Measurements from ENCODE around the gene GPR31.

The GPR31 gene

DNA sequence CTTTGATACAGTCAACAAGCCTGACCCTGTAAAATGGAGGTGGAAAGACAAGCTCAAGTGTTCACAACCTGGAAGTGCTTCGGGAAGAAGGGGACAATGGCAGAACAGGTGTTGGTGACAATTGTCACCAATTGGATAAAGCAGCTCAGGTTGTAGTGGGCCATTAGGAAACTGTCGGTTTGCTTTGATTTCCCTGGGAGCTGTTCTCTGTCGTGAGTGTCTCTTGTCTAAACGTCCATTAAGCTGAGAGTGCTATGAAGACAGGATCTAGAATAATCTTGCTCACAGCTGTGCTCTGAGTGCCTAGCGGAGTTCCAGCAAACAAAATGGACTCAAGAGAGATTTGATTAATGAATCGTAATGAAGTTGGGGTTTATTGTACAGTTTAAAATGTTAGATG is 19.9 kb downstream of the GPR31 start:
- DNase-seq (ENCODE audit: low read depth in 2 of 2), result no peak

GRCh38 chr6:167137081-167137480 is 20.7 kb downstream of the GPR31 start:
- no peak for DNase-seq (ENCODE audit: low read depth in 2 of 2)

- no peak for DNase-seq (ENCODE audit: low read depth in 2 of 2)
Observed at GRCh38 chr6:167136376-167136775, 21.4 kb downstream of the GPR31 start.

DNA sequence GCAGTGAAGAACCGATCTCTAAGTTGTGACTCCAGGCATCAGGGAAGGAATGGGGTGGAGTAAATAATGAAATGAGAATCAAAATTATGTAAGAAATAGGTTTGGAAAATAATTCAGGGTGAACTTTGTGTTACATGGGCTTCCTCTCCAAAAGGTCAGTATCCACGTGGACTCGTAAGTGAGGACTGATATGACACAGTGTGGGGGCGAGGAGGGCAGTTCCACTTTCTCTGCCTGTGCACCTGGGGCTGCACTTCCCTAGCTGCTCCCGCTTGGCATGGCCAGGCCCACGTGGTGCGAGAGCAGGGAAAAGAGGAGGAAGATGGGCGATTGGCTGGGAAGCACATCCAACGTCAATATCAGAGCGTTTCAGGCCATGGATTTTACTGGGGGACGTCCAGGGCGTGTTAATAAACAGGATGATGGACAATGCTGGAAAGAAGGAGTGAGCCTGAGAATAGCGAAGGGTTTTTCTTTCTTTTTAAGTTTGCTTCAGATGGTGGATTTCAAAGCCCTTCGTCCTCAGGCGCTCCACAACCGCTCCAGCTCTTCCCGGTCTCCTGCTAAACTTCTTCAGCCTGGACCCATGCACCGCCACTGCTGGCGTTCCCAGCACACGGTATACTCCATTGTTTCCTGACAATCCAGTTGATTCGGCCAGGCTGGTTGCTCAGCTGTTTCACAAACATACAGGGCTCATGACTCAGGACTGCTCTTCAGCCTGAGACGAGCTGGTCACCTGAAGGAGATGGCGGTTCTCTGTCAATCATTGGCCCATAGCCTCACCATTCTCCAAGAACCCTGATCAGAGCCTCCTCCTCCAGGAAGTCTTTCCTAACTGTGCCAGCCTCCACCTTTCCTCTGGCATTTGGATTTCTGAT is 23.1 kb downstream of the GPR31 start:
- DNase-seq (ENCODE audit: low read depth in 2 of 2), result no peak

DNA sequence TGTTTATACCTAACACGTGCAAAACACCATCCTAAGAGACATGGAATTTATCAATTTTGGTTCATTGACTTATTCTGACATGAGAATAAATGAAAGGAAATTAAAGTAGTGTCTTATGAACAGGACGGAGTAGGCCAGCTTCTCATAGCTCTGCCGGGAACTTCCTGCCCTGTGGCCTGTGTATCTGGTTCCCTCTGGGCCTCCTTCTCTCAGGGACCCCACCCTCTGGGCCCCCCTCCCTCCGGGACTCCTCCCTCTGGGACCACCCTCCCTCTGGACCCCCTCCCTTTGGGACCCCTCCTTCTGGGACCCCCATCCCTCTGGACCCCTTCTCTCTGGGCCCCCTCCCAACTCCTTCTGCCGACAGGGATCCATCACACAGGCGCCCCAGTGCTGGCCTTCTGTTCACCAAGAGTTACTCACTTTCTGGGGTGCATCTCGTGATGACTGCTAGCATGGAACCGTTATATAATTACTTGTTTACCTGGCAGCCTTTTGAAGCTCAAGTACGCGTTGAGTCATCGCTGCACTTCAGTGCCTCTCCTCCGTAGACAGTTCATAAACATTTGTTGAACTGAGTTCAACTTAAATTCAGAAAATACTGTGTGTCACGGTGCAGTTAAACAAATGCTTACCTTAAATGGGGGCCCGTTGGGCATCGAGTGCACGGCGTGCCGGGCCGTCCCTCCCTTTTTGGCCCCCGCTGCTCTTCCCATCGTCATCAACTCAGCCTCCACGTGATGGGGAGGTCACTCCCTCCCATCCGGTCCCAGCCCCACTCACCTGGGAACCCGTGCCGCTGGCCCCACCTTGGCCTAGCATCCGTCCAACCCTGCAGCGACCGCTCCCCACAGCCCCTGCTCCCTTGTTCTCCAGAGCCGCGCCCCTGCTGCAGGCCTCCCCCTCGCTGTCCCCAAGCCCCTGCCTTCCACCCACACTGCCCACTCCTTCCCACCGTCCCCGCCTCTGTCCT is 26.8 kb downstream of the GPR31 start:
- no peak for DNase-seq (ENCODE audit: low read depth in 2 of 2)

- no peak for DNase-seq (ENCODE audit: low read depth in 2 of 2)
Observed at GRCh38 chr6:167130008-167130677, 27.6 kb downstream of the GPR31 start.

DNA sequence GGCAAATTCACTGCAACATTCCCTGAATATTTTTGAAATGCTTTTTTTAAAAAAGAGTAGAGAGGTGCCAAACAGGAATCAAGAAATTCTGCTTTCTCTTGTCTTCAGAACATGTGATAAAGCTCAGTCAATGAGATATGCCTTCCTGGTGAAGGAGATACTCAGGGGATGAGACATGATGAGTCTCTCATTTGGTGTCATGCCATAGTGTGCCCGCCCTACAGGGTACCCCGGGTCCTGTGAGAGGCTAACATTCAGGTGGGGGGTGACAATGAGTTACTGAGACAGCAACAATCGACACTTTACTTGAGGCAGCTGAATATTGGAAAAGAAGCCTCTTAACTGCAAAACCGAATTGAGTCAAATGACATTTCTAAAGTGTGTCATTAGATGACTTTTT is 28.2 kb downstream of the GPR31 start:
- no peak for DNase-seq (ENCODE audit: low read depth in 2 of 2)

DNA sequence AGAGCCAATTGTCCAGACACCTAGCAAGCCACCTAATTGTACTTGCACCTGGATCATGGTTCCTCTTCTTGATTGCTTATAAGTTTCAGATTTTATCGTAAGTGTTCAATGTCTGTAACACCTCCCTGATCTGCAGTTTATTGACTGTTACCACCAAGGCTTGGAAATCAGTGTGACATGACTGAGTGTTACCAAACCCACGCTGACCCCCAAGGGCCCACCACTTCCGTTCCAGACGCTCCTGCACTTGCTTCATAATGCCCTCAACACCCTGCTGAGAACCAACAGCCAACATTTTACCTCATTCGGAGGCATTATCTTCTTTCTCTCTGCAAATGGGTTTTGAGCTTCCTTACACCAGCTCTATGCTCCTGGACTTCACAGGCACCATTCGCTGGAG is 28.6 kb downstream of the GPR31 start:
- DNase-seq (ENCODE audit: low read depth in 2 of 2), result no peak

- DNase-seq (ENCODE audit: low read depth in 2 of 2), result no peak
Observed at GRCh38 chr6:167127785-167128531, 29.8 kb downstream of the GPR31 start.

DNA sequence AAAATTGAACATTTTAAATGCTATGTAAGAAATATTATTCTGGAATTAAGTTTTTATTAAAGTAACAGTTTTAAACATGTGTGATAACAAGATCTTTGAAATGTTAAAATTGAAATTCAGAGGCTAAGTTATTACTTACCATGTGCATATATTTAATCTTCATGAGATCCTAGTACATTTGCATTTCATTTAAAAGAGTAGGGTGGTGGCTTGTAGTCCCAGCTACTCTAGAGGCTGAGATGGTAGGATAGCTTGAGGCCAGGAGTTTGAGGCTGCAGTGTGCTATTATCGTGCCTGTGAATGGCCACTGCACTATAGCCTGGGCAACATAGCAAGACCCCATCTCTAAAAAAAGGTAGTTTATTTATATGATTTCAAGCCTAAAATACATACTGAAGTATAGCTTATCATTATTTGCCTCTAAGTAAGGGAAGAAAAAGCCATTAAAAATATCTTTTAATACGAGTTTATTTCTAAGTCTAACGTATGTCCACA is 31.9 kb downstream of the GPR31 start:
- no peak for DNase-seq (ENCODE audit: low read depth in 2 of 2)

DNA sequence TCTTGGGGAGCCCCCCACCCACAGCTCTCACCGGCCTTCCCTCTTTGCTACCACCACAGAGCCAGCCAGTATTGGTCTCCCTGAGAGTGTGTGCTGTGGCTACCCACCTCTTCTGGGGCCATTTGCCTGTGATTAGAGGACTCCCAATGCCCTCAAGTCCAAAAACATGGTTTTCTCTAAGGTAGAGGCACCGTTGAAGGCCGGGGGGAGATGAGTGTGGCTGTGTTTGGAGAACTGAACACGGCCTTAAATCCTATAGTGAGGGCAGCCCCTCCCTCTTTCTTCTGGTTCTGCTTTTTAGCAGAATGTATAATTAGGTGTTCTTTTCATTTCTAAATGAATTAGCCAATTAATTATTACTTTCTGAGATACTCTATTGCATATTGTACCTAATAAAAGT is 32.4 kb downstream of the GPR31 start:
- DNase-seq (ENCODE audit: low read depth in 2 of 2), result no peak

DNA sequence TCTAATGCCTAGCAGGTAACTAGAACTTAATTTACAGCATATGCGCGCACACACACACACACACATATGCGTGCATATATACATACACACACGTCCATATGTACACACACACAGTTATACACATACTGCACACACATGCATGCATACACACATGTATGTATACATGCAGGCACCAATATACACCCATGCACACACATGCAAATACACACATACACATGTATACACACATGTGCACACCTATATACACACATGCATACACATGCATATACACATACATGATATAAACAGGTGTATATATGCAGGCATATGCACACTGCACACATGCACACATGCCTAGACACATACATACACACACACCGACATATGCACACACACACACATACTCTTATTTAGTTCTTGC is 33.0 kb downstream of the GPR31 start:
- DNase-seq (ENCODE audit: low read depth in 2 of 2), result no peak

DNA sequence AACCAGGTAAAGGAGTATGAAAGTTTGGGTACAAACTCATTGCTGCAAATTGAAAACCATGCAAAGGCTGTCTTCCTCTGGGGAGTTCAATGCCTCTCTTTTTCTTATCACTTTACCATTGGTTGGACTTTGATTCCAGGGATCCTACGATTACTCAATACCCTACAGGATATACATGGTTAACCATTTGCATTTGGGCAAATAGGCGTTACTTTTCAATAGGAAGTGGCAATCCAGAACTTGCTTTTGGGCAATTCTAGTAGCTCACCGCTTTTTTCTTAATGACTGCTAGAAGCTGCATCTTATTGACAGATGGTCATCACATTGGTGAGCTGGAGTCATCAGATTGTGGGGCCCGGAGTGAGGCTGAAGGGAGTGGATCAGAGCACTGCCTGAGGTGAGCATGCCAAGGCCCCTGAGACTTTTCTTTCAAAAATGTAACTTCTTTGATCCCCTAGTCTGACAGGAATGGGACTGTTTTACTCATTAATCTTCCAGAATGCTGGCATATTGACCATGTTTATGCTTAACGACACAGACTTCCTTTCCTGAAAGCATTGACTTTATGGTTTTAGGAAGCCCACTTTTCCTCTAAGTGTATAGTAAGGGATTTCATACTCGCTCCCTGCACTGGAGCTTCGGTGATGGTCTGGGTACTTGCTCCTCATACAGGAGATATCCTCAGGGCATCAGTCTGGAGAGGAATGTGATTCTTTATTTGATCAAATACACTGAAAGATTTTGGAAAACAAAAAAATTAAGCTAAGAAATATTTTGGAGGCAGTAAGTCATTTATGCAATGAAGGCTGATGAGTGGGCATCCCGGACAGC is 34.7 kb downstream of the GPR31 start, which contains the start of gene CCR6:
Gene CCR6, plus strand, starts transcription at position 270 of the 831 bp plus-strand sequence. CDS start 13,039 bp downstream, outside the sequence.
- DNase-seq (ENCODE audit: low read depth in 2 of 2), result no peak

DNA sequence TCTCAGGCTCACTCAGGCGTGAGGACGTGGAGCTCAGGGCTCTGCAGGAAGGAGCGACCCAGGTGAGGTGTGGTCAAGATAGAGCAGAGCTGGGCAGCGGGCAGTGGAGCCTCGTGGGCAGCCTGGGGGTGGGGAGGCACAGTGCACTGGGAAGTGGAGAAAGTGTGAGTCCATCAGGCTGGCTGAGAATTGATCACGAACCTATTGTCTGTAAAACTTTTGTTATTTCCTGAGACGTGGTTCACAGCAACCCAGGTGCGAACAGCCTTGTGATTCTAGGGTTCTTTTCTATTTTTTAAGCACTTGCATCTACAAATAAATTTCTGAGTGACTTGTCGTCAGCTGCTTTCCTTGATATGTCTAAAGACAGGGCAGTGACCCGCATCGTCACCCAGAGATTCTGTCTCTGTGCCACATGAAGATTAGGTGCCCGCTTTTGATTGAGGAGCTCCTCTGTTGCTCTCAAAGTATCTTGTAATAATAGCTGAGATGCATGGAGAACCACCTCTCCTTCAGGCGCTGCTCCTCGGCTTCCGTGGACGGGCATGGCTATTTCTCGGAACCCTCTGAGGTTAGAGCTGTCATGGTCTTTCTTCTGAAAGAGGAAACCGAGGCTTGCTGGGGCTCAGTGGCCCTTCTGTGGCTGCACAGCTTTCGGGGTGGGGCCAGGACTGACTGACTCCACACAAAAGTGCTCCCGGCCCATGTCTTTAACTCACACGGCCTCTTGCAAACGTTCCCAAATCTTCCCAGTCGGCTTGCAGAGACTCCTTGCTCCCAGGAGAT is 35.5 kb downstream of the GPR31 start:
- no peak for DNase-seq (ENCODE audit: low read depth in 2 of 2)

GRCh38 chr6:167121335-167121841 is 36.4 kb downstream of the GPR31 start:
- DNase-seq (ENCODE audit: low read depth in 2 of 2), result no peak

GRCh38 chr6:167120583-167120903 is 37.2 kb downstream of the GPR31 start:
- no peak for DNase-seq (ENCODE audit: low read depth in 2 of 2)

DNA sequence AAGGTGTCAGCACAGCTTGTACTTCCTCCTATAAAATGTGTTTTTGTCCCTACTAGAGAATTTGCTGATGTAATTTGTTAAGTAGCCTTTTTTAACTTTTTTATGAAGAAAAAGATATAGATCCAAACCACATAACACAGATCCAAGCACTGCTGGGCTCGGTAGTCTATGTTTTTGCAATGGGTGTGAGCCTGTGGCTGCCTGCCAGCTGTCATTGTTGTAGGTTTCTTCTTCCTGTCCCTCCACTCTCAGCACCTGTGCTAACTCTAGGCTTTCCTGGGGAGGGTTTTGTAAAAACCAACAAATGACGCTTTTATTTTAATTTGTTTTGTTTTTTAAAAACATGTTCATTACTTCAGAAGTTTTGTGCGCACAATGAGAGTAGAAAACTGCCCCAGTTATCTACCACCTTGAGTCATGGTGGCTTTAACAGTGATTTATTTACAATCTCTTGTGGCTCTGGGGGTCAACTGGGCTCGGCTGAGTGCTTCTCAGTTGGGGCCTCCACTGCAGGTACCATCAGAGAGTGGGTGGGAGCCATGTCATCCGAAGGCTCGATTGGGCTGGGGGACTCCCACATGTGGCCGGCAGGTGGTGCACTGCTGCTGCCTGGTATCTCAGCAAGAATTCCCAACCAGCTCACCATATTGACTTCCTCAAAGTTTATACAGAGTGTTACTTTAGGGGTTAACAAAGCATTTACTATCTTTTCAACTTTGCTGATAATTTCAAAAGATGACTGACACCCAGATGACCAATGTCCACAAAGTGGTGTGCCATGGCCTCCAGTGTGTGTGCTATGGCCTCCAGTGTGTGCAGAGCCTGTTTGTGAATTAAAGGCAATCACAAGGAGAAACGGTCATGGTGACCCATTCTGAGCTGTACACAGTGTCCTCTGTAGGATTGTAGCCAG is 37.9 kb downstream of the GPR31 start:
- no peak for DNase-seq (ENCODE audit: low read depth in 2 of 2)

GRCh38 chr6:167118839-167119238 is 38.9 kb downstream of the GPR31 start:
- DNase-seq (ENCODE audit: low read depth in 2 of 2), result no peak
